Gastroesophageal sphincter (tissue), 3 donors: Measurements from ENCODE around the gene CDH23.

Experiments
- EP300 ChIP-seq: sonication (generic); formaldehyde crosslinking; IDR thresholded peaks from one replicate; pipeline ENCODE4 v1.6.1; 2017; ENCODE audit warnings: antibody characterized with exemption, mild to moderate bottlenecking
- POLR2A ChIP-seq, 2 donors: fragments of 450-650 bp; IDR thresholded peaks; one replicate each; pipeline ENCODE4 v1.6.1; 2017; ENCODE audit warnings: antibody characterized with exemption in 2 of 2, mild to moderate bottlenecking in 2 of 2, moderate library complexity in 1 of 2
- TF ChIP-seq, protein P1 (sequence below), 4 experiments: fragments of 200-600 bp in 2 of 4; fragments of 450-650 bp in 2 of 4; sonication (generic) in 1 of 4; IDR thresholded peaks; one replicate each; pipeline ENCODE4 v1.5.1; 2017 to 2019; ENCODE audit warnings: antibody characterized with exemption in 4 of 4, mild to moderate bottlenecking in 2 of 4, moderate library complexity in 2 of 4

DNA sequence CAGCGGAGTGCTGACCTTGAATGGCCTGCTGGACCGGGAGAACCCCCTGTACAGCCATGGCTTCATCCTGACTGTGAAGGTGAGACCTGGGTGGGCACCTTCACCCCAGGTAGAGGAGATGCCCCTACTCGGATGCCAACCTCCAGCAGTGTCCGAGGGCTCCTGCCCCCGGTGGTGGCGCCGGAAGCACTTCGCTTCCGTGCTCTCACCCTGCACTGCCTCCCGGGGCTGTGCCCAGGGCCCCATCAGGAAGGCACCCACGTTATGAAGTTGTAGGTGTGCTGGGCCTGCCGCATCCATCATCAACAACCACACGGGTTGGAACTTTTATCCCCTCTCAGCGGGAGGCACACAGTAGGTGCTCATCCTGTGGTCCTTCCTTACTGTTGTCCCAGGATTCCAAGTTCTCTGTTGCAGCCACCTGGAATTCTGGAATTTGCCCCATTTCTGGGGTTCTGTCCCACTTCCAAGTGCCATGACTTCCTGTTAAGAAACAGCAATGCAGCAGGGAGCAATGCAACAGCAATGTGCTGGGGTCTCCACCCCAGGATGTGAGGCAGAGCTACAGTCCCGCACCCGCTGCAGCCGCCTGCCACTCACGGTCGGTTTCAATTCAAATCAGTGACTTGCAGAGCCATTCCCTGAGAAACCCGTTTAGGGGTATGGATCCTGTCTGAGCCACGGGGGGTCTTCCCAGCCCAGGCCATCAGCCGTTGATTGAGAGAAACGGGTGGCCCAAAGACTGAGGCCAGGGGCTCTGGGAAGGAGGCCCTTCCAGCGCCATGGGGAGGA is 219.0 kb downstream of the CDH23 start:
- TF ChIP-seq, protein P1, sequence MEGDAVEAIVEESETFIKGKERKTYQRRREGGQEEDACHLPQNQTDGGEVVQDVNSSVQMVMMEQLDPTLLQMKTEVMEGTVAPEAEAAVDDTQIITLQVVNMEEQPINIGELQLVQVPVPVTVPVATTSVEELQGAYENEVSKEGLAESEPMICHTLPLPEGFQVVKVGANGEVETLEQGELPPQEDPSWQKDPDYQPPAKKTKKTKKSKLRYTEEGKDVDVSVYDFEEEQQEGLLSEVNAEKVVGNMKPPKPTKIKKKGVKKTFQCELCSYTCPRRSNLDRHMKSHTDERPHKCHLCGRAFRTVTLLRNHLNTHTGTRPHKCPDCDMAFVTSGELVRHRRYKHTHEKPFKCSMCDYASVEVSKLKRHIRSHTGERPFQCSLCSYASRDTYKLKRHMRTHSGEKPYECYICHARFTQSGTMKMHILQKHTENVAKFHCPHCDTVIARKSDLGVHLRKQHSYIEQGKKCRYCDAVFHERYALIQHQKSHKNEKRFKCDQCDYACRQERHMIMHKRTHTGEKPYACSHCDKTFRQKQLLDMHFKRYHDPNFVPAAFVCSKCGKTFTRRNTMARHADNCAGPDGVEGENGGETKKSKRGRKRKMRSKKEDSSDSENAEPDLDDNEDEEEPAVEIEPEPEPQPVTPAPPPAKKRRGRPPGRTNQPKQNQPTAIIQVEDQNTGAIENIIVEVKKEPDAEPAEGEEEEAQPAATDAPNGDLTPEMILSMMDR (IDR thresholded peaks at IDR 0.05): no peak
- TF ChIP-seq EP300 (no peak), POLR2A (IDR thresholded peaks at IDR 0.05) (no peak)
